Measurements from ENCODE around the gene C2CD4D.

The C2CD4D gene

GRCh38 chr1:151809985-151810556 is 29.5 kb downstream of the C2CD4D start:
- DNase-seq = no peak

- no peak for DNase-seq
These were observed 30.2 kb downstream of the C2CD4D start for GRCh38 chr1:151809290-151809984.

GRCh38 chr1:151807766-151808165 is 31.9 kb downstream of the C2CD4D start:
- no peak for DNase-seq

GRCh38 chr1:151807131-151807530 is 32.5 kb downstream of the C2CD4D start:
- no peak for DNase-seq

GRCh38 chr1:151806170-151806569 is 33.5 kb downstream of the C2CD4D start:
- no peak for DNase-seq

- no peak for DNase-seq
These were observed 34.4 kb downstream of the C2CD4D start, which contains the start of gene LINGO4 for GRCh38 chr1:151805066-151805820. TSS of gene LINGO4 (minus strand) at chr1:151805419. CDS start at chr1:151802704, 2,715 bp downstream.

- DNase-seq = no peak
These were observed 35.7 kb downstream of the C2CD4D start for GRCh38 chr1:151803915-151804314.

GRCh38 chr1:151803164-151803563 is 36.5 kb downstream of the C2CD4D start:
- no peak for DNase-seq

- no peak for DNase-seq
These were observed 37.2 kb downstream of the C2CD4D start for GRCh38 chr1:151802372-151802771.

GRCh38 chr1:151801846-151802245 is 37.8 kb downstream of the C2CD4D start:
- no peak for DNase-seq

- DNase-seq = no peak
These were observed 38.3 kb downstream of the C2CD4D start for GRCh38 chr1:151801310-151801820.

- DNase-seq = no peak
These were observed 38.8 kb downstream of the C2CD4D start for GRCh38 chr1:151800830-151801229.

- no peak for DNase-seq
These were observed 40.2 kb downstream of the C2CD4D start for GRCh38 chr1:151799179-151800022.

GRCh38 chr1:151798571-151798970 is 41.0 kb downstream of the C2CD4D start:
- DNase-seq = no peak

GRCh38 chr1:151790940-151791651 is 48.5 kb downstream of the C2CD4D start:
- DNase-seq = no peak

- peak; percentile 97 for DNase-seq
These were observed 49.3 kb downstream of the C2CD4D start, which contains the start of gene TDRKH for GRCh38 chr1:151790071-151790939. TSS of gene TDRKH (minus strand) at chr1:151790500. CDS start at chr1:151783022, 7,478 bp downstream.

Measured in effector CD4-positive, alpha-beta T cell (primary cell).